Type B pancreatic cell (in vitro differentiated cells): ENCODE results near the gene COPS7A. TPM values are rescaled to one million over a fixed set of nuclear protein-coding genes. Genes with fewer than 3 reads are reported as not detected.
"Not testable (repeated sequence)": the region's sequence is repeated elsewhere in the genome, so short reads cannot be mapped to it uniquely, and the experiment has no call there.

Experiments used
- DNase-seq: peaks from one replicate; pipeline ENCODE4 v3.0.0; 2021; ENCODE audit warnings: mixed read lengths; ENCODE audit not compliant: unreplicated experiment; ENCODE audit errors: extremely low spot score
- H3K27ac Mint-ChIP-seq: 2 replicates; pipeline ENCODE4 v1.8.0; 2021; ENCODE audit warnings: mild to moderate bottlenecking, mixed read lengths
- H3K27me3 Mint-ChIP-seq: 2 replicates; pipeline ENCODE4 v1.8.0; 2021; ENCODE audit warnings: mixed read lengths
- H3K36me3 Mint-ChIP-seq: 2 replicates; pipeline ENCODE4 v1.8.0; 2021; ENCODE audit warnings: mixed read lengths
- H3K4me1 Mint-ChIP-seq: one replicate; pipeline ENCODE4 v1.8.0; 2021; ENCODE audit warnings: mixed read lengths; ENCODE audit not compliant: unreplicated experiment
- H3K4me3 Mint-ChIP-seq: 2 replicates; pipeline ENCODE4 v1.8.0; 2021; ENCODE audit warnings: mild to moderate bottlenecking, mixed read lengths
- H3K9me3 Mint-ChIP-seq: 2 replicates; pipeline ENCODE4 v1.8.0; 2021; ENCODE audit warnings: mixed read lengths
- CTCF ChIP-seq: fragments of 200-600 bp; sonication (generic); conservative IDR thresholded peaks from 2 replicates; pipeline ENCODE4 v1.5.0; 2021; ENCODE audit warnings: antibody characterized with exemption, mild to moderate bottlenecking
- total RNA-seq: library from RNA; stranded (reverse); gene quantifications from 2 replicates; pipeline ENCODE4 v1.2.1, GENCODE V29; 2021; ENCODE audit warnings: low replicate concordance

The COPS7A gene
- total RNA-seq, 1 donor from 2014 or later, result 35.4 TPM

- Mint-ChIP-seq H3K4me1 (peaks cover 6% of the 10 kb centered on the region), H3K36me3 (peaks cover 19% of the 10 kb centered on the region), H3K9me3 (no peaks in the 10 kb centered on the region), H3K27me3 (no peaks in the 10 kb centered on the region), H3K27ac (no peak overlapping the region), H3K4me3 (no peak overlapping the region)
- no peak for TF ChIP-seq CTCF
- no peak for DNase-seq
These were observed 19.0 kb downstream of the COPS7A start for GRCh38 chr12:6742834-6743233.

- H3K36me3 Mint-ChIP-seq, result peaks cover 24% of the 10 kb centered on the region
- not testable (repeated sequence) for H3K4me1 Mint-ChIP-seq, H3K9me3 Mint-ChIP-seq, H3K4me3 Mint-ChIP-seq, H3K27ac Mint-ChIP-seq, DNase-seq, H3K27me3 Mint-ChIP-seq
These were observed 19.5 kb downstream of the COPS7A start for GRCh38 chr12:6743300-6743699.

GRCh38 chr12:6745741-6746525, 22.1 kb downstream of the COPS7A start:
- Mint-ChIP-seq H3K9me3 (no peaks in the 10 kb centered on the region), H3K4me1 (peaks cover 6% of the 10 kb centered on the region), H3K27ac (peak overlapping the region; percentile 54), H3K4me3 (no peak overlapping the region), H3K36me3 (peaks cover 35% of the 10 kb centered on the region), H3K27me3 (no peaks in the 10 kb centered on the region)
- no peak for DNase-seq
- no peak for TF ChIP-seq CTCF

GRCh38 chr12:6747216-6747615, 23.4 kb downstream of the COPS7A start:
- DNase-seq, result no peak
- no peak for TF ChIP-seq CTCF
- Mint-ChIP-seq H3K4me1 (peaks cover 10% of the 10 kb centered on the region), H3K36me3 (peaks cover 40% of the 10 kb centered on the region), H3K9me3 (no peaks in the 10 kb centered on the region), H3K27ac (peak overlapping the region; percentile 7), H3K4me3 (no peak overlapping the region), H3K27me3 (no peaks in the 10 kb centered on the region)

- H3K27me3 Mint-ChIP-seq, result no peaks in the 10 kb centered on the region
- H3K36me3 Mint-ChIP-seq, result peaks cover 40% of the 10 kb centered on the region
- no peak overlapping the region for H3K4me3 Mint-ChIP-seq
- H3K27ac Mint-ChIP-seq, result peak overlapping the region; percentile 2
- DNase-seq, result no peak
- no peaks in the 10 kb centered on the region for H3K9me3 Mint-ChIP-seq
- TF ChIP-seq CTCF, result no peak
- H3K4me1 Mint-ChIP-seq, result peaks cover 15% of the 10 kb centered on the region
These were observed 24.9 kb downstream of the COPS7A start for GRCh38 chr12:6748761-6749160.

GRCh38 chr12:6750506-6750905, 26.7 kb downstream of the COPS7A start:
- no peaks in the 10 kb centered on the region for H3K9me3 Mint-ChIP-seq
- peak overlapping the region; percentile 49 for H3K27ac Mint-ChIP-seq
- peak overlapping the region; percentile 99 for H3K4me3 Mint-ChIP-seq

More at GRCh38 chr12:6750506-6750905, 26.7 kb downstream of the COPS7A start:
- Mint-ChIP-seq H3K36me3 (peaks cover 32% of the 10 kb centered on the region), H3K27me3 (no peaks in the 10 kb centered on the region), H3K4me1 (peaks cover 18% of the 10 kb centered on the region)
- TF ChIP-seq CTCF, result no peak
- DNase-seq, result no peak
